HG03571 (cell line): ENCODE results near the gene TWSG1.
"Not testable (repeated sequence)": the region's sequence is repeated elsewhere in the genome, so short reads cannot be mapped to it uniquely, and the experiment has no call there.

Experiments
- ATAC-seq: cut with Tn5 transposase; IDR thresholded peaks from one replicate; pipeline ENCODE4 v1.9.1; 2021; ENCODE audit not compliant: unreplicated experiment

Gene TWSG1

GRCh38 chr18:9386879-9387278 lies 52.3 kb downstream of the TWSG1 start:
- no peak for ATAC-seq

GRCh38 chr18:9387891-9388290 lies 53.3 kb downstream of the TWSG1 start:
- ATAC-seq, result no peak

GRCh38 chr18:9389706-9390105 lies 55.1 kb downstream of the TWSG1 start:
- no peak for ATAC-seq

GRCh38 chr18:9392726-9393125 lies 58.2 kb downstream of the TWSG1 start:
- ATAC-seq, result no peak

- no peak for ATAC-seq
Observed at GRCh38 chr18:9394046-9394445, 59.5 kb downstream of the TWSG1 start.

- ATAC-seq, result no peak
Observed at GRCh38 chr18:9400197-9400596, 65.6 kb downstream of the TWSG1 start.

GRCh38 chr18:9401176-9401575 lies 66.6 kb downstream of the TWSG1 start:
- no peak for ATAC-seq

GRCh38 chr18:9402358-9403007 lies 67.9 kb downstream of the TWSG1 start:
- ATAC-seq, result not testable (repeated sequence)

GRCh38 chr18:9403795-9404564 lies 69.4 kb downstream of the TWSG1 start:
- no peak for ATAC-seq

GRCh38 chr18:9404565-9405060 lies 70.0 kb downstream of the TWSG1 start:
- ATAC-seq, result no peak

GRCh38 chr18:9405130-9405529 lies 70.6 kb downstream of the TWSG1 start:
- ATAC-seq, result no peak

- no peak for ATAC-seq
Observed at GRCh38 chr18:9405977-9406376, 71.4 kb downstream of the TWSG1 start.

GRCh38 chr18:9410515-9410914 lies 75.9 kb downstream of the TWSG1 start:
- ATAC-seq, result no peak

GRCh38 chr18:9413576-9413975 lies 79.0 kb downstream of the TWSG1 start:
- ATAC-seq, result no peak

- ATAC-seq, result no peak
Observed at GRCh38 chr18:9416563-9417072, 82.0 kb downstream of the TWSG1 start.

- ATAC-seq, result no peak
Observed at GRCh38 chr18:9417073-9417851, 82.7 kb downstream of the TWSG1 start.

GRCh38 chr18:9418047-9418690 lies 83.6 kb downstream of the TWSG1 start:
- no peak for ATAC-seq

- no peak for ATAC-seq
Observed at GRCh38 chr18:9419956-9420631, 85.5 kb downstream of the TWSG1 start.

- no peak for ATAC-seq
Observed at GRCh38 chr18:9421096-9421900, 86.7 kb downstream of the TWSG1 start.
